ENCODE measurements around the gene IMPDH1. TPM values are rescaled to one million over a fixed set of nuclear protein-coding genes. Genes with fewer than 3 reads are reported as not detected.

Gene IMPDH1
- total and polyA plus RNA-seq, 7 donors = 16.6 to 39.7 (median 26.0) TPM

GRCh38 chr7:128390871-128391565, 18.8 kb downstream of the IMPDH1 start:
- Histone ChIP-seq H3K4me1 (peaks cover 0 to 9% (median 7%) of the 10 kb centered on the region in 4 donors), H3K36me3 (peaks cover 3 to 45% (median 24%) of the 10 kb centered on the region in 4 donors), H3K9me3 (no peaks in the 10 kb centered on the region), H3K27me3 (no peaks in the 10 kb centered on the region), H3K27ac (no peak overlapping the region), H3K4me3 (no peak overlapping the region)
- TF ChIP-seq EP300 (IDR thresholded peaks at IDR 0.05) = no peak
- TF ChIP-seq CTCF (IDR thresholded peaks at IDR 0.05) = no peak
- no peak for TF ChIP-seq POLR2AphosphoS5 (IDR thresholded peaks at IDR 0.05)
- no peak for DNase-seq
- WGBS, 2 donors = 68 to 85% methylated on average over 3 of the region's 3 CpGs
- intact Hi-C loops (cut with DNase I) = no loop called here

GRCh38 chr7:128389618-128390329, 20.0 kb downstream of the IMPDH1 start:
- no peak for TF ChIP-seq POLR2A (IDR thresholded peaks at IDR 0.05)
- TF ChIP-seq EP300 (IDR thresholded peaks at IDR 0.05) = no peak
- TF ChIP-seq POLR2AphosphoS5 (IDR thresholded peaks at IDR 0.05) = no peak
- TF ChIP-seq CTCF (IDR thresholded peaks at IDR 0.05) = no peak
- Histone ChIP-seq H3K4me3 (no peak overlapping the region), H3K27ac (no peak overlapping the region), H3K27me3 (no peaks in the 10 kb centered on the region), H3K36me3 (peaks cover 0 to 32% (median 18%) of the 10 kb centered on the region in 4 donors), H3K4me1 (peaks cover 0 to 9% (median 7%) of the 10 kb centered on the region in 4 donors), H3K9me3 (no peaks in the 10 kb centered on the region)
- no peak for DNase-seq
- intact Hi-C loops (cut with DNase I) = no loop called here
- 78 to 81% methylated on average over 9 of the region's 9 CpGs for WGBS, 2 donors

GRCh38 chr7:128389085-128389617, 20.6 kb downstream of the IMPDH1 start:
- Histone ChIP-seq H3K4me1 (peaks cover 0 to 9% (median 7%) of the 10 kb centered on the region in 4 donors), H3K27ac (no peak overlapping the region), H3K36me3 (peaks cover 0 to 26% (median 14%) of the 10 kb centered on the region in 4 donors), H3K4me3 (no peak overlapping the region), H3K27me3 (no peaks in the 10 kb centered on the region), H3K9me3 (no peaks in the 10 kb centered on the region)
- intact Hi-C loops (cut with DNase I) = no loop called here
- WGBS, 2 donors = 60 to 69% methylated on average over 2 of the region's 2 CpGs
- TF ChIP-seq EP300 (IDR thresholded peaks at IDR 0.05) (no peak), CTCF (IDR thresholded peaks at IDR 0.05) (no peak), POLR2AphosphoS5 (IDR thresholded peaks at IDR 0.05) (no peak), POLR2A (IDR thresholded peaks at IDR 0.05) (no peak)
- no peak for DNase-seq

- no peaks in the 10 kb centered on the region for H3K27me3 ChIP-seq
- WGBS, 2 donors = 52 to 73% methylated on average over 3 of the region's 3 CpGs
- H3K9me3 ChIP-seq = no peaks in the 10 kb centered on the region
- no peak overlapping the region for H3K4me3 ChIP-seq
- no peak for DNase-seq
- no peak overlapping the region for H3K27ac ChIP-seq
- peaks cover 0 to 16% (median 6%) of the 10 kb centered on the region in 4 donors for H3K36me3 ChIP-seq
- TF ChIP-seq CTCF (IDR thresholded peaks at IDR 0.05) (no peak), POLR2AphosphoS5 (IDR thresholded peaks at IDR 0.05) (no peak)
- intact Hi-C loops (cut with DNase I) = no loop called here
- H3K4me1 ChIP-seq = peaks cover 0 to 9% (median 7%) of the 10 kb centered on the region in 4 donors
Observed at GRCh38 chr7:128388145-128388485, 21.7 kb downstream of the IMPDH1 start.

Data from sigmoid colon (tissue), 7 donors.